Fibroblast of pulmonary artery (primary cell): ENCODE measurements around the gene GFOD1.

Experiments used
- DNase-seq: peaks from one replicate; pipeline ENCODE4 v3.0.0-alpha.2; 2010; ENCODE audit warnings: low read depth
- H3K4me3 ChIP-seq: replicated peaks from 2 replicates; pipeline ENCODE4 v1.5.1; 2011; ENCODE audit warnings: low read depth, mild to moderate bottlenecking, control low read depth, low read length, moderate library complexity
- TF ChIP-seq, protein P1 (sequence below): IDR thresholded peaks from 2 replicates; pipeline ENCODE4 v1.5.1; 2011; ENCODE audit warnings: mild to moderate bottlenecking, control low read depth, low read length, inconsistent platforms; ENCODE audit errors: missing control alignments

The GFOD1 gene

GRCh38 chr6:13485923-13486562 lies 1.4 kb downstream of the GFOD1 start:
- TF ChIP-seq, protein P1, sequence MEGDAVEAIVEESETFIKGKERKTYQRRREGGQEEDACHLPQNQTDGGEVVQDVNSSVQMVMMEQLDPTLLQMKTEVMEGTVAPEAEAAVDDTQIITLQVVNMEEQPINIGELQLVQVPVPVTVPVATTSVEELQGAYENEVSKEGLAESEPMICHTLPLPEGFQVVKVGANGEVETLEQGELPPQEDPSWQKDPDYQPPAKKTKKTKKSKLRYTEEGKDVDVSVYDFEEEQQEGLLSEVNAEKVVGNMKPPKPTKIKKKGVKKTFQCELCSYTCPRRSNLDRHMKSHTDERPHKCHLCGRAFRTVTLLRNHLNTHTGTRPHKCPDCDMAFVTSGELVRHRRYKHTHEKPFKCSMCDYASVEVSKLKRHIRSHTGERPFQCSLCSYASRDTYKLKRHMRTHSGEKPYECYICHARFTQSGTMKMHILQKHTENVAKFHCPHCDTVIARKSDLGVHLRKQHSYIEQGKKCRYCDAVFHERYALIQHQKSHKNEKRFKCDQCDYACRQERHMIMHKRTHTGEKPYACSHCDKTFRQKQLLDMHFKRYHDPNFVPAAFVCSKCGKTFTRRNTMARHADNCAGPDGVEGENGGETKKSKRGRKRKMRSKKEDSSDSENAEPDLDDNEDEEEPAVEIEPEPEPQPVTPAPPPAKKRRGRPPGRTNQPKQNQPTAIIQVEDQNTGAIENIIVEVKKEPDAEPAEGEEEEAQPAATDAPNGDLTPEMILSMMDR: no peak
- DNase-seq: peak; percentile 43
- peak overlapping the region; percentile 93 for H3K4me3 ChIP-seq

DNA sequence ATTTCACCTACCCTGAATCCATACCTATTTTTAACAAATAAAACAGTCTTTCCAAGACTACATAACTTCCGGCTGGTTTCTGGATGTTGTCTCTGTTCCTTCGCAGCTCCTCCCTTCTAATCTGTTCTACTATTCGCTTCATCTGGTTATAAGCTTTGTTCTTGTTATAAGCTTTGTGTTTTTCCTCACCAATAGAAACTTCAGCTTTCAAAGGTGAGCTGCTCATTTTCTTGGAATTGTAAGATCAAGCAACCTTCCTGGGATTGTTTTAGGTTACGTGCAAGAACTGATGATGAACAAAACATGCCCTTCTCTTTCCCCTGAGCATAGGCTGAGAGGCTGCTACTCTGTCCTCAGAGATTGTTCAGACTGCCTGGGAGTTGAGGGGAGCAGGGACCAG lies 2.1 kb downstream of the GFOD1 start:
- H3K4me3 ChIP-seq: peak overlapping the region; percentile 93
- TF ChIP-seq, protein P1: no peak
- DNase-seq: no peak

DNA sequence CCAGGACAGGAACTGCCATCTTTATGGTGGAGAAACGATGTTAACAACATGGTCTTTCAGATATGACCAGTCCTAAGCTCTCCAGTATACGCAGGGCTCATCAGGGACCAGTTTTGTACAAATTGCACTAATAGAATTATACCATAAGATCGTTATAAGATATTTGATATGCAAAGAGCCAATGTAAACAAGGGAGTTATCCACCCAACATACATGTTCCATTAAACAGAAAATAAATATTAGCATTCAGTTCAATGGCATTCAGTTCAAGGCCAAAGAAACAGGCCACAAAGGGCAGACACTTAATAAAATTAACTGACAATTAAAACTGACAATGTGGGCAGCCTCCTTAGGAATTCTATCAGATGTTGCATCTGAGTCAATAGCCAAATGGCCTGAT lies 2.6 kb downstream of the GFOD1 start:
- TF ChIP-seq, protein P1: no peak

GRCh38 chr6:13484138-13484708 lies 3.2 kb downstream of the GFOD1 start:
- no peak for DNase-seq
- peak overlapping the region; percentile 93 for H3K4me3 ChIP-seq
- TF ChIP-seq, protein P1: no peak

More for the DNA sequence above, 2.6 kb downstream of the GFOD1 start:
- peak overlapping the region; percentile 93 for H3K4me3 ChIP-seq
- DNase-seq: no peak

DNA sequence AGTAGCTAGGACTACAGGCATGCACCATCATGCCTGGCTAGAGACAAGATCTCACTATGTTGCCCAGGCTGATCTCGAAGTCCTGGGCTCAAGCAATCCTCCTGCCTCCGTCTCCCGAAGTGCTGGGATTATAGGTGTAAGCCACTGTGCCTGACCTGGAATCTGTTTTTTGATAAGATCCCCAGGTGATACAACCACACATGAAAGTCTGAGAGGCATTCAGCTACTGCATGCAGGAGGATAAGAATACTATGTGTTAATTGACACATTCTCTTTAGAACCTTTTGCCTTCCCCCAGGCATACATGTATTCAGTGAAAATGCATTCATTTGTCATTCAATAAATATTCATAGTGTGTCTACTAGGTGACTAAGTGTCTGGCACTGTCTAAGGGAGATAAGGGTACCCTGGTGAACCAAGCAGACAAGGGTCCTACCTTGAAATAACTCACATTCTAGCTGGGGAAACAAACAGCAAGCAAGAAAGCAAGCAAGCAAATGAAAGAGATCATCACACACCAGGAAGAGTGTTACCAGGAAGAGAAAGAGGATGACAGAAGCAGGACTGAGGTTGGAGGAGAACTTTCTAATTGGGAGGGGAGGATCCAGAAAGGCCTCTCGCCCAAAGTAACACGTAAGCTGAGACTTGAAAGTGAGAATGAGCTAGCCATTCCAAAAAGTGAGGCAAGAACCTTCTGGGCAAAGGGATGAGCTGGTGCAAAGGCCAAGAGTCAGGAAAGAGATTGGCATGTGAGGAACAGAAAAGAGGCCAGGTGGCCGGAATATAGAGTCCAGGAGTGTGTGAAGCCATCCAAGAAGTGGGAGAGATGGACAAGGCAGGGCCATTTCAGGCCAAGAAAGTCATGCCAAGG lies 6.5 kb downstream of the GFOD1 start:
- H3K4me3 ChIP-seq: no peak overlapping the region

DNA sequence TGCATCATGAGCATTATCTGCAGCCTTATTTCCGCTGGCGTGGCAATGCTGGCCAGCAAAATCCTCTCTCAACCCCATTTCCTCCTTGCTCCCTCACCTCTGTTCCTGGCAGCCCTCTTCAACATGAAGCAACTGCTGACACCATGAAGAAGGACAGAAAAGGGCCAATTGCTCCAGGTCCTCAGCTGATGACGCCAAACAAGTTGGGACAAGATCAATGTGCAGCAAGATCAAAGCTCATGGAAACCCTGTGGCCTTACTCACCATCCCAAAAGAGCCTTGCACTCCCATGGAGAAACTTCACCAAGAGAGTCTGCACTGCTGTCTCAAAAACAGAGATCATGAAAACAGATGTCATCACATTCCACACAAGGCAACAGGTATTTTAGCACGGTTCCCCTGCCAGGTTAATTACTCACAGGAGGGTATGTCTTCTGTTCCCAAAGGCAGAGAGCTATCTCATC lies 7.4 kb downstream of the GFOD1 start:
- TF ChIP-seq, protein P1: no peak
- no peak overlapping the region for H3K4me3 ChIP-seq
- DNase-seq: no peak

More for the DNA sequence above, 6.5 kb downstream of the GFOD1 start:
- TF ChIP-seq, protein P1: no peak
- DNase-seq: no peak
